ENCODE data around the gene PHLDA1. TPM values are rescaled to one million over a fixed set of nuclear protein-coding genes. Genes with fewer than 3 reads are reported as not detected.

Gene PHLDA1
- total RNA-seq, result 22.8 TPM
- long read RNA-seq, full-length matches to known transcripts, result 225 of 233 reads
- long read RNA-seq, partial matches to known transcripts, result 0 of 233 reads
- long read RNA-seq, other reads (novel, unspliced or antisense), result 8 of 233 reads

- DNase-seq, result peak; percentile 96
- TF ChIP-seq, protein P1, sequence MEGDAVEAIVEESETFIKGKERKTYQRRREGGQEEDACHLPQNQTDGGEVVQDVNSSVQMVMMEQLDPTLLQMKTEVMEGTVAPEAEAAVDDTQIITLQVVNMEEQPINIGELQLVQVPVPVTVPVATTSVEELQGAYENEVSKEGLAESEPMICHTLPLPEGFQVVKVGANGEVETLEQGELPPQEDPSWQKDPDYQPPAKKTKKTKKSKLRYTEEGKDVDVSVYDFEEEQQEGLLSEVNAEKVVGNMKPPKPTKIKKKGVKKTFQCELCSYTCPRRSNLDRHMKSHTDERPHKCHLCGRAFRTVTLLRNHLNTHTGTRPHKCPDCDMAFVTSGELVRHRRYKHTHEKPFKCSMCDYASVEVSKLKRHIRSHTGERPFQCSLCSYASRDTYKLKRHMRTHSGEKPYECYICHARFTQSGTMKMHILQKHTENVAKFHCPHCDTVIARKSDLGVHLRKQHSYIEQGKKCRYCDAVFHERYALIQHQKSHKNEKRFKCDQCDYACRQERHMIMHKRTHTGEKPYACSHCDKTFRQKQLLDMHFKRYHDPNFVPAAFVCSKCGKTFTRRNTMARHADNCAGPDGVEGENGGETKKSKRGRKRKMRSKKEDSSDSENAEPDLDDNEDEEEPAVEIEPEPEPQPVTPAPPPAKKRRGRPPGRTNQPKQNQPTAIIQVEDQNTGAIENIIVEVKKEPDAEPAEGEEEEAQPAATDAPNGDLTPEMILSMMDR (IDR thresholded peaks at IDR 0.05; ENCODE audit: borderline replicate concordance), result peak; percentile 79
- no peaks in the 10 kb centered on the region for H3K36me3 ChIP-seq
- H3K9me3 ChIP-seq (replicated peaks), result no peaks in the 10 kb centered on the region
- intact Hi-C loops (cut with micrococcal nuclease), result no loop called here
- peaks cover 54% of the 10 kb centered on the region for H3K4me1 ChIP-seq
- peak within 1 kb of the TSS; percentile 99 for H3K27ac ChIP-seq (replicated peaks)
- H3K4me3 ChIP-seq, result peak within 1 kb of the TSS; percentile 90
- no peaks in the 10 kb centered on the region for H3K27me3 ChIP-seq (ENCODE audit: low read depth)
These were observed at the start of gene PHLDA1 for GRCh38 chr12:76031414-76032042. Gene PHLDA1 (minus strand): TSS chr12:76031776.

DNA sequence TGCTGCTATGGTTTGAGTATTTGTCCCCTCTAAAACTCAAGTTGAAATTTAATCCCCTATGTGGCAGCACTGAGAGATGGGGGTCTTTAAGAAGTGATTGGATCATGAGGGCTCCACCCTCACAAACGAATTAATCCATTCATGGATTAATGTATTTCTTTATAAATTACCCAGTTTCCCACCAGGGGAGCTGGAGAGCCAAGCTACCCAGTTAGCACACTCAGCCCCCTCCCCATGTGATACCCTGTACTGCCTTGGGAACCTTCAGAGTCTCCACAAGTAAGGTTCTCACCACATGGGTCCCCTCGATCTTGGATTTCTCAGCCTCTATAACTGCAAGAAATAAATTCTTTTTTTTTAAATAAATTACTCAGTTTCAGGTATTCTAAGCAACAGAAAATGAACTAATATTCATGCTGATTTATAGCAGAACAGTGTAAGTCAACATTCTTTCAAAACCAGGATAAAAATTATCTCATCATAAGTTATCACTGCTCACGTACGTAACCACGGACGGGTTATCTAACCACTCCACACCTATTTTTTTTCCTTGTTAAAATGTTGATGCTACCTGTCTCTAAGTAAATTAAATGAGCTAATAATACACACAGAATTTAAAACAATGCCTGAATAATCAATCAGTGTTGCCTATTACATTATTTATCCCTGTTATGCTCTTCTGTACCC is 49.3 kb upstream of the PHLDA1 start:
- peaks cover 70% of the 10 kb centered on the region for H3K4me1 ChIP-seq
- peaks cover 8% of the 10 kb centered on the region for H3K36me3 ChIP-seq
- no peak for DNase-seq
- no peaks in the 10 kb centered on the region for H3K27me3 ChIP-seq (ENCODE audit: low read depth)
- no peak overlapping the region for H3K4me3 ChIP-seq
- intact Hi-C loops (cut with micrococcal nuclease), result loop anchor here (10.0 kb wide), 1 partner anchor 264 kb away; the partner anchor contains the start of gene BBS10
- TF ChIP-seq, protein P1 (IDR thresholded peaks at IDR 0.05; ENCODE audit: borderline replicate concordance), result no peak
- H3K27ac ChIP-seq (replicated peaks), result no peak overlapping the region
- H3K9me3 ChIP-seq (replicated peaks), result peaks cover 16% of the 10 kb centered on the region

- no peak overlapping the region for H3K4me3 ChIP-seq
- H3K36me3 ChIP-seq, result peaks cover 8% of the 10 kb centered on the region
- intact Hi-C loops (cut with micrococcal nuclease), result loop anchor here (10.0 kb wide), 1 partner anchor 265 kb away; the partner anchor contains the start of gene BBS10
- no peaks in the 10 kb centered on the region for H3K27me3 ChIP-seq (ENCODE audit: low read depth)
- TF ChIP-seq, protein P1 (IDR thresholded peaks at IDR 0.05; ENCODE audit: borderline replicate concordance), result no peak
- no peak for DNase-seq
- no peak overlapping the region for H3K27ac ChIP-seq (replicated peaks)
- H3K4me1 ChIP-seq, result peaks cover 70% of the 10 kb centered on the region
- H3K9me3 ChIP-seq (replicated peaks), result peaks cover 16% of the 10 kb centered on the region
These were observed 48.6 kb upstream of the PHLDA1 start for GRCh38 chr12:76080017-76080728.

DNA sequence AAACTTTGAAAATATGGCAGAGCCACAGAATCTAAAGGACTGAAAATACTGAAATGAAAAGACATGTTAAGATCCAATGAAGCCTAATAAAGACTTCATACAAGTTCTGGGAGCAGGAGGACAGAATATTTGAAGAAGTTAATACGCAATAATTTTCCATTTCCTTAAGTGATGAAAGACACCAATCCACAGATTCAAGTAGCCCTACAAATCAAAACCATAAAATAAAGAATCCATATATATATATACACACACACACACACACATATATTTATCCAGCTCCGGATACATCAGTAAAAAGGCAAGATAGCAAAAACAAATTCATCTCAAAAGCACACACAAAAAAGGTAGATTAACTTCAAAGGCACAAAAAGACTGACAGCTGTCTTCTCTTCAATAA is 47.2 kb upstream of the PHLDA1 start:
- H3K27me3 ChIP-seq (ENCODE audit: low read depth), result no peaks in the 10 kb centered on the region
- TF ChIP-seq, protein P1 (IDR thresholded peaks at IDR 0.05; ENCODE audit: borderline replicate concordance), result no peak
- peaks cover 72% of the 10 kb centered on the region for H3K4me1 ChIP-seq
- H3K27ac ChIP-seq (replicated peaks), result no peak overlapping the region
- DNase-seq, result no peak
- intact Hi-C loops (cut with micrococcal nuclease), result no loop called here
- H3K36me3 ChIP-seq, result peaks cover 8% of the 10 kb centered on the region
- H3K9me3 ChIP-seq (replicated peaks), result peaks cover 16% of the 10 kb centered on the region
- H3K4me3 ChIP-seq, result no peak overlapping the region

- peaks cover 16% of the 10 kb centered on the region for H3K9me3 ChIP-seq (replicated peaks)
- no peak overlapping the region for H3K27ac ChIP-seq (replicated peaks)
- H3K4me1 ChIP-seq, result peaks cover 73% of the 10 kb centered on the region
- H3K36me3 ChIP-seq, result peaks cover 10% of the 10 kb centered on the region
- no peak for DNase-seq
- no peak overlapping the region for H3K4me3 ChIP-seq
- TF ChIP-seq, protein P1 (IDR thresholded peaks at IDR 0.05; ENCODE audit: borderline replicate concordance), result no peak
- intact Hi-C loops (cut with micrococcal nuclease), result no loop called here
- H3K27me3 ChIP-seq (ENCODE audit: low read depth), result no peaks in the 10 kb centered on the region
These were observed 43.9 kb upstream of the PHLDA1 start for GRCh38 chr12:76075448-76075847.

Data from left ventricle myocardium inferior (tissue), 1 donor.